AG04449 (cell line): ENCODE results near the gene LRRC4C.

Experiments used
- CTCF ChIA-PET: fragments of 350-600 bp; formaldehyde crosslinking; extraction: SDS; loops from one replicate; lab custom pipeline; 2021; ENCODE audit warnings: antibody characterized with exemption; lab: Yijun Ruan, JAX
- POLR2A ChIA-PET: fragments of 400-600, 350-600 bp; formaldehyde crosslinking; extraction: SDS; loops from one replicate; lab custom pipeline; 2020; ENCODE audit warnings: antibody characterized with exemption, inconsistent platforms; lab: Yijun Ruan, JAX
- DNase-seq: peaks from one replicate; pipeline ENCODE4 v3.0.0-alpha.2; 2010; ENCODE audit warnings: low read depth, low spot score
- H3K4me3 ChIP-seq: 2 replicates; pipeline ENCODE4 v1.5.1; 2011; ENCODE audit warnings: low read depth, mild to moderate bottlenecking, control low read depth, low read length
- CTCF ChIP-seq: IDR thresholded peaks from one replicate; pipeline ENCODE4 v1.5.1; 2011; ENCODE audit warnings: mild to moderate bottlenecking, moderate library complexity, low read length, control low read depth, inconsistent platforms; ENCODE audit not compliant: insufficient read depth; ENCODE audit errors: missing control alignments

Gene LRRC4C

GRCh38 chr11:40291741-40292140, 1167.7 kb downstream of the LRRC4C start:
- TF ChIP-seq CTCF = no peak

GRCh38 chr11:40291329-40291728, 1168.1 kb downstream of the LRRC4C start:
- POLR2A ChIA-PET = no interaction called here
- DNase-seq = no peak
- CTCF ChIA-PET = interaction anchor here (0.7 to 1.2 kb wide), 2 partner anchors 13 to 15 kb away, joined by 3 read pairs; no protein-coding TSS in a partner anchor
- no peak overlapping the region; the same call in 1 of the 2 replicates for H3K4me3 ChIP-seq
- TF ChIP-seq CTCF = no peak

More at GRCh38 chr11:40291741-40292140, 1167.7 kb downstream of the LRRC4C start:
- CTCF ChIA-PET = no interaction called here
- DNase-seq = no peak
- POLR2A ChIA-PET = no interaction called here
- H3K4me3 ChIP-seq = no peak overlapping the region; the same call in none of the 2 replicates

- CTCF ChIA-PET = interaction anchor here (1.2 kb wide), 1 partner anchor 17 kb away, joined by 3 read pairs; no protein-coding TSS in a partner anchor
- TF ChIP-seq CTCF = no peak
- H3K4me3 ChIP-seq = no peak overlapping the region
- POLR2A ChIA-PET = no interaction called here
- no peak for DNase-seq
Measured at GRCh38 chr11:40290171-40290631, 1169.3 kb downstream of the LRRC4C start.

GRCh38 chr11:40289370-40289769, 1170.1 kb downstream of the LRRC4C start:
- POLR2A ChIA-PET = no interaction called here
- DNase-seq = no peak
- H3K4me3 ChIP-seq = no peak overlapping the region
- no peak for TF ChIP-seq CTCF
- CTCF ChIA-PET = no interaction called here

- ChIA-PET CTCF (interaction anchor here (0.7 kb wide), 1 partner anchor 202 kb away, joined by 4 read pairs; no protein-coding TSS in a partner anchor), POLR2A (no interaction called here)
- no peak overlapping the region for H3K4me3 ChIP-seq
- no peak for TF ChIP-seq CTCF
- DNase-seq = no peak
Measured at GRCh38 chr11:40287916-40288803, 1171.3 kb downstream of the LRRC4C start.

GRCh38 chr11:40286137-40286536, 1173.3 kb downstream of the LRRC4C start:
- POLR2A ChIA-PET = no interaction called here
- TF ChIP-seq CTCF = no peak
- no peak for DNase-seq
- no peak overlapping the region for H3K4me3 ChIP-seq
- CTCF ChIA-PET = no interaction called here
